Activated naive CD8-positive, alpha-beta T cell treated with anti-CD3 and anti-CD28 coated beads, Interleukin-2, amount 50 U/mL, for 24 hours (primary cell): ENCODE results near the gene GSTP1.
"Not testable (repeated sequence)": the region's sequence is repeated elsewhere in the genome, so short reads cannot be mapped to it uniquely, and the experiment has no call there.

Experiments used
- ATAC-seq: fragments of 150-1000 bp; cut with Tn5 transposase; one replicate; pipeline ENCODE4 v1.10.0; 2021
- DNase-seq: peaks from one replicate; pipeline ENCODE4 v3.0.0; 2021
- H3K27ac Mint-ChIP-seq: one replicate; pipeline ENCODE4 v1.8.0; 2021; ENCODE audit warnings: mild to moderate bottlenecking, mixed read lengths
- H3K27me3 Mint-ChIP-seq: one replicate; pipeline ENCODE4 v1.8.0; 2021; ENCODE audit warnings: mixed read lengths
- H3K36me3 Mint-ChIP-seq: one replicate; pipeline ENCODE4 v1.8.0; 2021; ENCODE audit warnings: low read depth, mixed read lengths
- H3K4me1 Mint-ChIP-seq: one replicate; pipeline ENCODE4 v1.8.0; 2021; ENCODE audit warnings: mixed read lengths
- H3K4me3 Mint-ChIP-seq: one replicate; pipeline ENCODE4 v1.8.0; 2021; ENCODE audit warnings: mild to moderate bottlenecking, moderate library complexity, mixed read lengths
- H3K9me3 Mint-ChIP-seq: one replicate; pipeline ENCODE4 v1.8.0; 2021; ENCODE audit warnings: mixed read lengths

Gene GSTP1

DNA sequence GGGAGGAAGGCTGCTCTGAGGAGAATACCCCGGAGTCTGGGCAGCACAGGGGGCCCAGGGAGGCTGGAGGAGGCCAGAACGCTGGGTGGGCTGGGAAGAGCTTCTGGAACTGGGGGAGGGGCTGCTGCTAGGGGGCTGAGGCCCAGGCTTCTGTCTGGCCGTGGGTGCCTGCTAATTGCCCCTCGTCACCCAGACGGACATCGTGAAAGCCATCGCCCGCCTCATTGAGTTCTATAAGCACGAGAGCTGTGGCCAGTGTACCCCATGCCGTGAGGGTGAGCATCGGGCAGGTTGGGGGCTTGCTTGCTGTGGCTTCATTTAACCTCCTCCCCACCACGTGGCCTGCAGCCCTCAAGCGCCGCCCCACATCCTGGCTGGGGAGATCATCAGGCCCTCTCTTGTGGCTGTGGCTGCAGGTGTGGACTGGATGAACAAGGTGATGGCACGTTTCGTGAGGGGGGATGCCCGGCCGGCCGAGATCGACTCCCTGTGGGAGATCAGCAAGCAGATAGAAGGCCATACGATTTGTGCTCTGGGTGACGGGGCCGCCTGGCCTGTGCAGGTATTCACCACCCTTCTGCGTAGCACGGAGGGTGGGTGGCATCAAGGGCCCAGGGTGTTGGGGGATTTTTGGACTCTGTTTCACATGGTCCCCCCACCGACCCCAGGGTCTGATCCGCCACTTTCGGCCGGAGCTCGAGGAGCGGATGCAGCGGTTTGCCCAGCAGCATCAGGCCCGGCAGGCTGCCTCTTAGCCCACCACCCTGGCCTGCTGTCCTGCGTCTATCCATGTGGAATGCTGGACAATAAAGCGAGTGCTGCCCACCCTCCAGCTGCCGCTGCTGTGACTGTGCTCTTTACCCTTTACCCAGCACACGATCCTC, 28.3 kb downstream of the GSTP1 start:
- H3K27me3 Mint-ChIP-seq = no peaks in the 10 kb centered on the region
- H3K9me3 Mint-ChIP-seq = no peaks in the 10 kb centered on the region
- peak overlapping the region; percentile 73 for H3K27ac Mint-ChIP-seq
- peaks cover 28% of the 10 kb centered on the region for H3K36me3 Mint-ChIP-seq
- H3K4me3 Mint-ChIP-seq = no peak overlapping the region
- peaks cover 55% of the 10 kb centered on the region for H3K4me1 Mint-ChIP-seq
- ATAC-seq = no peak
- DNase-seq = no peak

DNA sequence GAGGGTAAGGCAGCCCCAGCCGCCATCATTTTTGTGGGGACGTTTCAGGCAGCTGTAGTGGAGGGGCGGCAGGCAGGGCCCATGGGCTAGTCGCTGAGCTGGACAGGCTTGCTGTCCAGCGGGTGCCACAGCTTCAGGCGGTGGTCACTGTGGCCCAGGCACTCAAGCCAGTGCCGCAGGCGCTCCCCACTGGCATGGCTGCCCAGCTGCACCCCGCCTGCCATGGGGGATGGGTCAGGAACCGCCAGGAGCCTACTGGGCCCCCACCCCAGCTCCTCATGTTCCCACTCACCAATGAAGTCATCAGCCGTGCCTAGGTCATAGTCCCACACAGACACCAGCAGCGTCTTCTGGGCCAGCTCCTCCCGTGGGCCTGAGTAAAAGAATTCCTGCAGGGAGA, 29.1 kb downstream of the GSTP1 start:
- no peak for DNase-seq
- H3K27me3 Mint-ChIP-seq = peaks cover 1% of the 10 kb centered on the region
- H3K27ac Mint-ChIP-seq = peak overlapping the region; percentile 73
- peaks cover 28% of the 10 kb centered on the region for H3K36me3 Mint-ChIP-seq
- no peak for ATAC-seq
- peaks cover 51% of the 10 kb centered on the region for H3K4me1 Mint-ChIP-seq
- no peaks in the 10 kb centered on the region for H3K9me3 Mint-ChIP-seq
- H3K4me3 Mint-ChIP-seq = no peak overlapping the region

DNA sequence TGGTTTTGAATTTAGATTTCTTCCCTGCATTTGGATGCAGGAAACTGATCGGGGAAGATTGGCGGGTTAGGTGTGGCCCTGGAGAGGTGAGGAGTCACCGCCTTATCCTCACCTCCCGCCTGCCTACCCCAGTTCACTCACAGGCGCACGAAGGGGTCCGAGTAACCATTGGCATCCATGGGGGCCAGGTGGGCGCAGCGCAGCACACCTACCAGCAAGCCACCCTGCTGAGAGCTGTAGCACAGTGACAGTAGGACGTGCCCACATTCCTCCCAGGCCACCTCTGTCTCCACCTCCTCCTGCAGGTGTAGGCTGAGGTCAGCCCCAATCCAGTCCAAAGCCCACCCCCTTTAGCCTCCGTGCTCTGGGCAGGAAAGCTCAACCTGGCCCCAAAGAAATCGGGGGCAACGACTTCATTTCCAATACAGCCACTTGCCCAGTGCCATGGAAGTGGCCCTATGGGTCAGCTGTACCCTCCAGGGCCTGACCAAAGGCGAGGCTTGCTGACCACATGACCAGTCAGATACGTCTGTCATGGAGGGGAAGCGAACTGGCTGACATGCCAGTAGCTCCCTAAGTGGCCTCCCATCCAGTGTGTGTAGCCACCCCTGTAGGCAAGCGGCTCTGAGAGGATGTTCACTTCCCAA, 29.8 kb downstream of the GSTP1 start:
- H3K4me3 Mint-ChIP-seq = peak overlapping the region; percentile 76
- peaks cover 1% of the 10 kb centered on the region for H3K27me3 Mint-ChIP-seq
- H3K27ac Mint-ChIP-seq = peak overlapping the region; percentile 91
- no peaks in the 10 kb centered on the region for H3K9me3 Mint-ChIP-seq
- ATAC-seq (no peak), DNase-seq (no peak)
- peaks cover 45% of the 10 kb centered on the region for H3K4me1 Mint-ChIP-seq
- H3K36me3 Mint-ChIP-seq = peaks cover 26% of the 10 kb centered on the region

DNA sequence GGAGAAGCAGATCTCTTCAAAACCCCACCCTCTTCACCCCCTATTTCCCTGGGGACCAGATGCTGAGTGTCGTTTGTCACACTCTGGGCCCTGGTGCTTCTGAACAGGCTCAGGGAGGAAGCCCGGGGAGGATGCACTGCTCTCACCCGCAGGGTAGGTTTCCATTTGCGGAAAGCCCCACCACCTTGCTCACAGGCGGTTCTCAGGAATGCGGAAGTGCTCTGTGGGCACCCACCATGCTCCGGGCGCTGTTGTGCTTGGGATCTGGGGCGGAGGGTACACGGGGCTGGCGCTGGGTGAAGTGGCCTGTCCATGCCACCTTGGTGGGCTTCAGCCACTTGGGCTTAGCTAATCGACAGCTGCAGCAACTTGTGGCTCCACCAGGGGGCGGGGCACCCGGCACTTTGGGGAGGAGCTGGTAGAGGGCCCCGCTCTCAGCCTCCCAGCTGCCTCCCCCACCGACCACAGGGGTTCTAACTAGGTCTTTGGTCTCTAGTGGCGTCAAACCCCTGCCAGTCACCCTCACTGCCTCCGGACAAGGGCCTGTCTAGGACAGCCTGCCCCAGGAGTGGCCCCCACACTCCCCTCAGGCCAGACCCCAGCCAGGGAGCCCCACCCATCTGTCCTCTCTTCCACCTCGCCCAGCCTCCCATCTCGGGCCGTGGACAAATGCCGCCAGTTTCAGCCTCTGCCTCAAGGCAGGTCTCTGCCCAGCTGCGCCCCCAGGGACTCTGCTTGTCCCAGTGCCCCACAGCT, 30.5 kb downstream of the GSTP1 start:
- Mint-ChIP-seq H3K9me3 (no peaks in the 10 kb centered on the region), H3K27ac (peak overlapping the region; percentile 91), H3K36me3 (peaks cover 21% of the 10 kb centered on the region), H3K4me3 (peak overlapping the region; percentile 76), H3K4me1 (peaks cover 38% of the 10 kb centered on the region), H3K27me3 (peaks cover 1% of the 10 kb centered on the region)
- ATAC-seq = peak; percentile 85
- peak; percentile 84 for DNase-seq

DNA sequence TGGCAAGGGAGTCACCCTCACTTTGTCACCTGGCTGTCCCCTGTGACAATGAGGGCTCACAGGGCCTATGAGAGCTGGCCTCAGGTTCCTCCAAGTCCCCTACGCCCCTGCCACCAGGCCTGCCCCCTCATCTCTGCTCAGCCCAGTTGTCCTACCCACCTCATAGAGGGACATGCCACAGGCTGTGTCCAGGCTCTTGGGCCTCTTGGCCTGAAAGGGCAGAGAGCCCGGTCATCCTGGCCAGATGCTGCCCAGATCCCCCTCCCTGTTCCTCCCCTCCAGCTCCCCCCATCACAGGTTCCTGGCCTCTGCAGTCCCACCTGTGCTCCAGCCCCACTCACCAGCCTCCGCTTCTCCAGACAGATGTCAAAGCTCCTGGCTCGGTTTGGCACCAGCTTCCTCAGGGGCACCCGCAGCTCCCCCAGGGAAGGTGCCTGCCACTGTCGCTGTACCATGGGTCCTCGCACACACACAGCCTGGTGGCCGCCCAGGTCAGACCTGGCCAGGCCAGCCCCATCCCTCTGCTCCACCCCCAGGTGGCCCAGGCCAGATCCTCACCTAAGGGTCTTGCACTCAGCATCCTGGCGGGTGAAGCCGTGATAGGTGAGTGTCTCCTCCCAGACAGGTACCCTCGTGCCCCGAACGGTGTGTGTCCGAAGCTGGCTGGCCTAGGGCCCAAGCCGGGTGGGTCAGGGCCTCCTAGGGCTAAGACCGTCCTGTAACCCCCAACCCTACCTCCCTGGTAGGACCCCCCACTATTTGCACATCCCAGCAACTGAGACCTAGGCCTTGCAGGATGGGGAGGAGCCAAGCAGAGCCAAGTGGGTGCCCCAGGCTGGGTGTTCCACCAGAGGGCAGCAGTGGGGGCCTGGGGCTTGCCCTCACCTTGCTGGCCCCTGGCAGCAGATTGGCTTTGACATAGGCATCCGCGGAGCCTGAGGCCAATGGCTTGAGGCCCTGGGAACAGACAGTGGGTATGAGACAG, 31.4 kb downstream of the GSTP1 start:
- H3K27me3 Mint-ChIP-seq = peaks cover 1% of the 10 kb centered on the region
- peak; percentile 86 for DNase-seq
- H3K4me1 Mint-ChIP-seq = peaks cover 37% of the 10 kb centered on the region
- H3K4me3 Mint-ChIP-seq = peak overlapping the region; percentile 76
- peaks cover 16% of the 10 kb centered on the region for H3K36me3 Mint-ChIP-seq
- H3K9me3 Mint-ChIP-seq = no peaks in the 10 kb centered on the region
- peak overlapping the region; percentile 91 for H3K27ac Mint-ChIP-seq
- peak; percentile 49 for ATAC-seq

DNA sequence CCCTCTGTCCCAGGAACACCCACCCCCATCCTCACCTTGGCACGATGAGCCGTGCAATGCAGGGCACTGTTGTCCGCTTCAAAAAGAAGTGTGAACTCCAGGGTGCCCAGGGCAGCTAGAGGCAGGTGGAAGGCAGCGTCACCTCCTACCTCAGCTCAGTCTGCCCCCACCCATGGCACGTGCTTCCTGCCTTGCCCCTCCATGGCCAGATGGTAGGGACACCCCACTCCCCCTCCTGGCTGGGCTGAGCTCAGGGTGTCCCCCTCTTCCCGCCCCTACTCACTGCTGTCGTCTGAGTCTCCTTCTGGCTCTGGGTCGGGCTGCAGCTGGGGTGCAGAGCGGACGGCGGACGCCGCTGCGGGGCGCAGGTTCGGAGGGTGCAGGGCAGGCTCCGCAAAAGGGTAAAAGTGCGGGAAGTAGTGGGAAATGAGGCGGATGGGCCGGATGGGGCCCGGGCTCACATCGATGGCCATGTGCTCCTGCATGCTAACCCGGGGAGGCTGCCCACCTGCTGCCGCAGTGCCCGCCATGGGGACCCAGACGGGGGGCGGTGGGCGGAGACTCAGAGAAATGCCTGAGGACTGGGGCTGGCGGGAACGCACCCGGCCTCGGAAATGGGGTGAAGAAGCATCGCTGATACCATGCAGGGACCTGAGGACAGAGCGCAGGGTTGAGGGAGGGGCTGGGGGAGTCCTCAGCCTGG, 32.3 kb downstream of the GSTP1 start:
- peaks cover 37% of the 10 kb centered on the region for H3K4me1 Mint-ChIP-seq
- peaks cover 12% of the 10 kb centered on the region for H3K36me3 Mint-ChIP-seq
- DNase-seq (no peak), ATAC-seq (no peak)
- H3K9me3 Mint-ChIP-seq = no peaks in the 10 kb centered on the region
- H3K27ac Mint-ChIP-seq = peak overlapping the region; percentile 56
- H3K27me3 Mint-ChIP-seq = peaks cover 1% of the 10 kb centered on the region
- H3K4me3 Mint-ChIP-seq = peak overlapping the region; percentile 60

DNA sequence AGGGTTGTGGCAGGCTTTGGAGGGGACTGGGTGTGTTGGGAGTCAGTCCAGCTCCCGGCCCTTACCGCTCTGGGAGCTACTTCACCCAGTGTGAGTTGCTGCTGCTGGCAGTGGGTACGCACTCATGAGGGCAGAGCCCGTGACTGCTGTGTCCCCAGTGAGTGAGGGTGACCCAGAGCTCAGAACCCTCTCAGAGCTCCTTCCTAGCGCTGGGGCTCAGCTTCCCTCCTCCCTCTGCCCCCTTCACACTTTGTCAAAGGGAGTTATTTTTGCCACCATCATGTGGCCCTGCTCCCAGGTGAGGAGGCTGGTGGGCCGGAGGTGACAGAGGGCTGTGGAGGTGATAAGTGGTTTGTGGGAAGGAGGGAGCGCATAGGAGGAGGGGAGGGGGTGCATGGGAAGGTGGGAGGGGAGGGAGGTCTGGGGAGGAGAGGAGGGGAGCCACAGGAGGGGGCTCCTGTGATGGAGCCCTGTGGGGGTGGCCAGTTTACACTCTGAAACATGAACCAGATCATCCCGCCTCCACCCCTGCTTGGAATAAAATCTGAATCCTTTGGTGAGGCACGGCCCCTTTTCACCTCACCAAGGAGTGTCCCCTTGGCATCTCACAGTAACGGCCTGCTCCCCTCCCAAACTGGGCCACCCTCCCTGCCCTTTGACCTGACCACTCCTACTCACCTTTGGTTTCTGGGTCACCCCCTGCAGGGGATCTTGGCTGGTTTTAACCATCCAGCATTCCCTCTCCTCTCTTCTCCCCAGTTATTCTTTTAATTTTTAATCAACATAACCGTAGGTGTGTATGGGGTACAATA, 33.0 kb downstream of the GSTP1 start:
- Mint-ChIP-seq H3K36me3 (peaks cover 12% of the 10 kb centered on the region), H3K4me3 (peak overlapping the region; percentile 60), H3K4me1 (peaks cover 37% of the 10 kb centered on the region), H3K9me3 (no peaks in the 10 kb centered on the region), H3K27me3 (peaks cover 1% of the 10 kb centered on the region), H3K27ac (peak overlapping the region; percentile 56)
- DNase-seq (no peak), ATAC-seq (no peak)

DNA sequence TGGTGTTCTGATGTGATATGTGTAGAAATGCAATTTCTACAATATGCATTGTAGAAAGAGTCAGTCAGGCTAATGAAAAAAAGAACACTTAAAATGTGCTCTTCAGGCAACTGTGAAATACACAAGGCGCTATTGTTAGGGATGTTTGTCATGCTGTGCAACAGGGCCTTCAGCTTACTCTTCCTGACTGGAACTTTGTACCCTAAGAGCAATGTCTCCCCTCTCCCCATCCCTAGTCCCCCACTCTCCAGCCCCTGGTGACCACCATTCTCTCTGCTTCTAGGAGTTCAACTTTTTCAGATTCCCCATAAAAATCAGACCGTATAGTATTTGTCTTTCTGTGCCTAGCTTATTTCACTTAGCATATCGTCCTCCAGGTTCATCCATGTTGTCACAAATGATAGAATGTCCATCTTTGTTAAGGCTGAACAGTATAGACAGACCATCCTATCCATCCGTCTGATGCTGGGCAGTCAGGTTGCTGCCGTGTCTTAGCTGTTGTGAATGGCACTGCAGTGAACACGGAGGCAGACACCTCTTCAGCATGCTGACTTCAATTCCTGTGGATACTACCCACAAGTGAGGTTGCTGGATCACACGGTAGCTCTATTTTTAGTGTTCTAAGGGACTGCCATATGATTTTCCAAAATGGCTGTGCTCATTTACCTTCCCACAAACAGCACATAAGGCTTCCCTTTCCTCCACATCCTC, 33.8 kb downstream of the GSTP1 start:
- peak overlapping the region; percentile 4 for H3K4me3 Mint-ChIP-seq
- peak overlapping the region; percentile 56 for H3K27ac Mint-ChIP-seq
- DNase-seq (no peak), ATAC-seq (no peak)
- peaks cover 9% of the 10 kb centered on the region for H3K36me3 Mint-ChIP-seq
- no peaks in the 10 kb centered on the region for H3K9me3 Mint-ChIP-seq
- peaks cover 37% of the 10 kb centered on the region for H3K4me1 Mint-ChIP-seq
- peaks cover 1% of the 10 kb centered on the region for H3K27me3 Mint-ChIP-seq

DNA sequence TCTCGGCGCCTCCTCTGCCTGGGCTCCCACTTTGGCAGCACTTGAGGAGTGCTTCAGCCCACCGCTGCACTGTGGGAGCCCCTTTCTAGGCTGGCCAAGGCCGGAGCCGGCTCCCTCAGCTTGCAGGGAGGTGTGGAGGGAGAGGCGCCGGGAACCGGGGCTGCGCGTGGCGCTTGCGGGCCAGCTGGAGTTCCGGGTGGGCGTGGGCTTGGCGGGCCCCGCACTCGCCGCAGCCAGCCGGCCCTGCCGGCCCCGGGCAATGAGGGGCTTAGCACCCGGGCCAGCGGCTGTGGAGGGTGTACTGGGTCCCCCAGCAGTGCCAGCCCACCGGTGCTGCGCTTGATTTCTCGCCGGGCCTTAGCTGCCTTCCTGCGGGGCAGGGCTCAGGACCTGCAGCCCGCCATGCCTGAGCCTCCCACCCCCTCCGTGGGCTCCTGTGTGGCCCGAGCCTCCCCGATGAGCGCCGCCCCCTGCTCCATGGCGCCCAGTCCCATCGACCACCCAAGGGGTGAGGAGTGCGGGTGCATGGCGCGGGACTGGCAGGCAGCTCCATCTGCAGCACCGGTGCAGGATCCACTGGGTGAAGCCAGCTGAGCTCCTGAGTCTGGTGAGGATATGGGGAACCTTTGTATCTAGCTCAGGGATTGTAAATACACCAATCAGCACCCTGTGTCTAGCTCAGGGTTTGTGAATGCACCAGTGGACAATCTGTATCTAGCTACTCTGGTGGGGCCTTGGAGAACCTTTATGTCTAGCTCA, 35.5 kb downstream of the GSTP1 start:
- not testable (repeated sequence) for ATAC-seq, H3K27ac Mint-ChIP-seq, H3K4me3 Mint-ChIP-seq, H3K27me3 Mint-ChIP-seq, H3K36me3 Mint-ChIP-seq, H3K9me3 Mint-ChIP-seq, DNase-seq
- H3K4me1 Mint-ChIP-seq = peaks cover 23% of the 10 kb centered on the region

DNA sequence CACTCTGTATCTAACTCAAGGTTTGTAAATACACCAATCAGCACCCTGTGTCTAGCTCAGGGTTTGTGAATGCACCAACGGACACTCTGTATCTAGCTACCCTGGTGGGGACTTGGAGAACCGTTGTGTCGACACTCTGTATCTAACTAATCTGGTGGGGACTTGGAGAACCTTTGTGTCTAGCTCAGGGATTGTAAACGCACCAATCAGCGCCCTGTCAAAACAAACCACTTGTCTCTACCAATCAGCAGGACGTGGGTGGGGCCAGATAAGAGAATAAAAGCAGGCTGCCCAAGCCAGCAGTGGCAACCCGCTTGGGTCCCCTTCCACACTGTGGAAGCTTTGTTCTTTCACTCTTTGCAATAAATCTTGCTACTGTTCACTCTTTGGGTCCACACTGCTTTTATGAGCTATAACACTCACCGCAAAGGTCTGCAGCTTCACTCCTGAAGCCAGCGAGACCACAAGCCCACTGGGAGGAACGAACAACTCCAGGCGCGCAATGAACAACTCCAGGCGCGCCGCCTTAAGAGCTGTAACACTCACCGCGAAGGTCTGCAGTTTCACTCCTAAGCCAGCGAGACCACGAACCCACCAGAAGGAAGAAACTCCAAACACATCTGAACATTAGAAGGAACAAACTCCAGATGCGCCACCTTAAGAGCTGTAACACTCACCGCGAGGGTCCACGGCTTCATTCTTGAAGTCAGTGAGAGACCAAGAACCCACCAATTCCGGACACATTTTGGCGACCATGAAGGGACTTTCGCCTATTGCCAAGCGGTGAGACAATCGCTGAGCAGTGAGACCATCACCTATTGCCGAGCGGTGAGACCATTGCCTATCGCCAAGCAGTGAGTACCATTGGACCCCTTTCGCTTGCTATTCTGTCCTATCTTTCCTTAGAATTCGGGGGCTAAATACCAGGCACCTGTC, 36.3 kb downstream of the GSTP1 start:
- H3K27me3 Mint-ChIP-seq, ATAC-seq, DNase-seq, H3K36me3 Mint-ChIP-seq, H3K4me3 Mint-ChIP-seq, H3K27ac Mint-ChIP-seq, H3K9me3 Mint-ChIP-seq: not testable (repeated sequence)
- peaks cover 14% of the 10 kb centered on the region for H3K4me1 Mint-ChIP-seq

DNA sequence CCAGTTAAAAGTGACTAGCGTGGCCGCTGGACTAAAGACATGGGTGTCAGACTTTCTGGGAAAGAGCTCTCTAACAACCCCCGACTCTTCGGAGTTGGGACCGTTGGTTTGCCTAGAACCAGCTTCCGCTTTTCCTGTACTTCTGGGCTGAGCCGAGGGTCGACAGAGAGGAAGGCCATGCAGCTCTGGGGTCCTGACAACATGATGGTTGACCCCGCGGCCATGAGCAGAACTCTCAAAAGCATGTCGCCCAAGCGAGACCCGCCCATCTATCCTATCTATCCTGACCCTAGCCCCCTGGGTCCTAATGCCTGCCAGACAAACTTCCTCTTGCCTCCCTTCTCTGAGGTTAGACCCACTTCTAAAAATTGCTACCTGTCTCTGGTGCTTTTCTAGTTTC, 37.0 kb downstream of the GSTP1 start:
- H3K27ac Mint-ChIP-seq, ATAC-seq: not testable (repeated sequence)

More for the DNA sequence above, 37.0 kb downstream of the GSTP1 start:
- not testable (repeated sequence) for H3K36me3 Mint-ChIP-seq, H3K4me1 Mint-ChIP-seq, H3K27me3 Mint-ChIP-seq, DNase-seq, H3K9me3 Mint-ChIP-seq, H3K4me3 Mint-ChIP-seq
